RPMI8226 (cell line): ENCODE results near the gene GMCL2.

Experiments
- DNase-seq: peaks from one replicate; pipeline ENCODE4 v3.0.0-alpha.2; 2015

Gene GMCL2

GRCh38 chr5:178176791-178177190, 10.4 kb downstream of the GMCL2 start:
- DNase-seq, result no peak

DNA sequence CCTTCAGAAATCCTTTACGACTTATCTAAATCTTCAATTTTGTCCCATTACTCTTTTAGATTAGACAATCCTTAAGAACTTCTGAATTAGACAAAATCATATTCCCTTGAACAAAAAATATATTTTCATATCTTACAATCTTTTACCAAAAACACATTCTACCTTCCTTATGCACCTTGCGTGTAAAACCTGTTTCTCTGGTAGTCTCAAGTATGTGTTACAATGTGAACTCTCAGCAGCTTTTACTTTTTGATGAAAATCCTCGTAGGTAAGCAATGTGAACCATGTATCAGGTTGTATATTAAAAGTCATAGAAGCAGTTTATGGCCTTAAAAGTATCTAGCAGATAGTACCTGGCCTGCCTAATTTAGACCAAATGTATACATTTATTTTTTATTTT, 12.7 kb downstream of the GMCL2 start:
- DNase-seq, result no peak

GRCh38 chr5:178170455-178170854, 16.7 kb downstream of the GMCL2 start:
- no peak for DNase-seq

GRCh38 chr5:178165581-178165980, 21.6 kb downstream of the GMCL2 start:
- DNase-seq, result no peak

- DNase-seq, result peak; percentile 87
These were observed 23.1 kb downstream of the GMCL2 start for GRCh38 chr5:178163772-178164735.

- DNase-seq, result no peak
These were observed 24.7 kb downstream of the GMCL2 start for GRCh38 chr5:178162481-178162880.

DNA sequence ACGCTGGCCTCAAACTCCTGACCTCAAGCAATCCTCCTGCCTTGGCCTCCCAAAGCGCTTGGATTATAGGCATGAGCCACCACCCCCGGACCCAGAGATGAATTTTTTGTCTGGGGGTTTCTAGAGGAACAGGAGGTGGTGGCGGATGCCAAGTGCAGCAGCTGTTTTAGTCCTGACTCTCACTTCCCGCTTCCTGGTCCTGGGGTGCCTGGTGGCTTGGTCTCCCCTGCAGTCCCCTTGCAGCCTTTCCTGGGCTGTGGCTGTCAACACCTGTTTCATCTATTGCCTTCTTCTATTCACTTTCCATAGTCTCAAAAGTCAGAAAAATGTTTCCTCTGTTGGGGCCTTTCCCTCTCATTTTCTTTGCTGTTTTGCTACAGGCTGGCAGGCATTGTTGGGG, 27.0 kb downstream of the GMCL2 start:
- peak; percentile 42 for DNase-seq

DNA sequence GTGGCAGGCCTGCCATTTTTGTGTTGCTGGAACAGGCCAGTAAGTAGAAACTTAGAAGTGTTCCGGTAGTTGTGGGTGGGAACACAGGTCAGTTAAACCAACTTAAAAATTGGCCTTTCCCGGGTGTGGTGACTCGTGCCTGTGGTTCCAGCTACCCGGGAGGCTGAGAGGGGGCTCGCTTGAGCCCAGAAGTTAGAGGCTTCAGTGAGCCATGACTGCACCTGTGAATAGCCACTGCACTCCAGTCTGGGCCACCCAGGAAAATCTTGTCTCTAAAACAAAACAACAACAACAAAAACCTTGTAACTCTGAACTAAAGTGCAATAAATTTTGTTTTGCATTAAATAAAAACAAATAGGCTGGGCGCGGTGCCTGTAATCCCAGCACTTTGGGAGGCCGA, 32.1 kb downstream of the GMCL2 start:
- DNase-seq, result no peak

DNA sequence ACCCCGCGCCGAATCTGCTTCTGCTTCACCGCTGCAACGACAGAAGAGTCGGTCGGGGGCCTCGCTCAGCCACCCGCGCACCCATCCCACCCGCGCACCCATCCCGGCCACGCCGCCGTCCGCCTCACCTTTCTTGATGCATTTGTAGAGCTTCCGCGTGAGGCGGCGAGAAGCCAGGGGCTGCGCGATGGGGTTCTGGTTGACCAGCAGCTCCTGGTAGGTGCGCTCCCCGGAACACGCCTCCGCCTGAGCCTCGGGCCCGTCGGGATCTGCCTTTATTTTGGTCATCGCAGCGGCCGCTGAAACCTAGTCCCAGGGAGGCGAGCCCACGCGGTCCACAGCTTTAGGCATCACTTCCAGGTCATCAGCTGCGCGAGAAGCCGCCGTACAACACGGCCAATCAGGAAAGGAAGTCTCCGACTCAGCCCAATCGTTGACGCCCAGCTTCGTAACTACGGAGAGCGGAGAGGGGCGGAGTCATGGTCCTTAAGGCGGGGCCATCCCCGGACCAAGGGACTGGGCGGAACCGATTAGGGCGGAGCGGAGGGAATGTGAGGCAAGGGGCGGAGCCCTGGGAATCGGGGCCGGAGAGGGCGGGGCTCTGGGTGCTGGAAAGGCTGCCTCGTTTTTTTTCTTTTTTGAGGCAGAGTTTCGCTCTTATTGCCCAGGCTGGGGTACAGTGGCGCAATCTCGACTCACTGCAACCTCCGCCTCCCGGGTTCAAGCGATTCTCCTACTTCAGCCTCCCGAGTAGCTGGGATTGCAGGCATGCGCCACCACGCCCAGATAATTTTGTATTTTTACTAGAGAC, 33.4 kb downstream of the GMCL2 start, which contains the start of gene NHP2:
Gene NHP2, minus strand, starts transcription at position 356 of the 811 bp plus-strand sequence. Its CDS starts 68 bp downstream, at position 288.
- peak; percentile 99 for DNase-seq

DNA sequence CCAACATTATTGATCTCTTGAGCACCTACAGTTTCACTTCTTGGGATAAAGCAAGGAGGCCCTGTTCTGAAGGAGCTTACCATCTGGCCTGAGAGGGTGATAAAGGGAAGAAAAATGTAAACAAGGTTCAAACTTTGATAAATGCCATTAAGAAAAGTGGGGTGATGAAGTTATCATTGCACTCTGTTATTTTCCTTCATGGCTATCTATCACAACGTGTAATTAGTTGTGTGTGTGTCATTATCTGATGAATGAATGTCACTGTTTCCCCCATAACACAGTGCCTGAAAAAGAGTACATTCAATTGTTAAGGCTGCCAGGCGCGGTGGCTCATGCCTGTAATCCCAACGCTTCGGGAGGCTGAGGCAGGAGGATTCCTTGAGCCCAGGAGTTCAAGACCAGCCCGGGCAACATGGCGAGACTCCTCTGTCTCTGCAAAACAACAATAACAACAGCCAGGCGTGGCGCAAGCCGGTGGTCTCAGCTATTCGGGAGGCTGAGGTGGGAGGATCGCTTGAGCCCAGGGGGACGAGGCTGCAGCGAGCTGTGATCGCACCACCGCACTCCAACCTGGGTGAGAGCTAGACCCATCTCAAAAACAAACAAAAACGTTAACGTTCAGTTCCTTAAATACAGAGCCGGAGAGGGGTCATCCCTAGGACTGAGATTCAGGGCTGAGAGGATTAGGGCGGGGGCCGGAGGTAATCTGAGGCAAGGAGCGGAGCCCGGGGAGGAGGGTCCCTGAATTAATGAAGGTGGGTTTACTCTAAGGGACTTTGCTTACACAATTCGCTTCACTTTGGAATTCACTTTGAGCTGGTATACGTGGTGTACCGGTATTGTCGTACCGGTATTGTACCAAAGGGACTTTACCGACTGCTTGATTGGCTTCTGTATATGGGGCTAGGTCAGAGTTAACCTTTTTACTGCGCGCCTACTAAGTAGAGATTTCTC, 34.4 kb downstream of the GMCL2 start:
- DNase-seq, result no peak

GRCh38 chr5:178150977-178151734, 36.0 kb downstream of the GMCL2 start:
- no peak for DNase-seq

DNA sequence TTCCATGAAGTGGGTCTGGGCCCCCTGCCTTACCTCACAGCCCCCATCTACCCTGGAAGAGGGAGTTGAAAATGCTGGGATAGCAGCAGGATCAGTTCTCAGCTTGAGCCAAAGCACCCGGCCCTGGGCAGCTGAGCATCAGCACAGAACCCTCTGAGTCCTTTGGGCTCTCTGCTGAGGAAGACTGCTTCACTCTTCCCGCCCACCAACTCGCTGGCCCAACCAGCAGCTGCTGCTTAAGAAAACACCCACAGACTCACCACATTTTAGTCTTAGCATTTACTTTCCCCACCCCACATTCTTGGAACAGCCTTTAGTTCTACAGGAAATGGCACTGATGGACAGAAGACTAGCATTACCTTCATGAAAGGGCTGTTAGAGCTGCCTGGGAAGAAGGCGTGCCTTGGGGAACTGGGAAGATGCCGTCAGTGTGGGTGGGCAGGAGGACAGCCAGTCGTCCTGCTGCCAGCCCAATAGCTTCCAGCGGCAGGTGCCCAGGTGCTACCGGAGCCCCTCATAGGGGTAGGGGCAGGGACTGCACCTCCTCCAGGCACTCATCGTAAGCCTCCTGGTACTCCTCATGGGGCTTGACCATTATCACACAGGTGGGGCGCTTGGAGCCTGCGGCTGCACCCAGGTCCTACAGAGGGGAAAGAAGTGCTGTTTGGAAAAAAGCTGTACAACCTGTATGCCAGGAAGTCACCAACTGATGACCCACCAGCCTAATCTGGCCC, 37.8 kb downstream of the GMCL2 start:
- no peak for DNase-seq

- DNase-seq, result no peak
These were observed 39.8 kb downstream of the GMCL2 start for GRCh38 chr5:178147406-178147805.

GRCh38 chr5:178145965-178146820, 41.0 kb downstream of the GMCL2 start:
- peak; percentile 82 for DNase-seq

GRCh38 chr5:178143901-178144300, 43.3 kb downstream of the GMCL2 start:
- no peak for DNase-seq

DNA sequence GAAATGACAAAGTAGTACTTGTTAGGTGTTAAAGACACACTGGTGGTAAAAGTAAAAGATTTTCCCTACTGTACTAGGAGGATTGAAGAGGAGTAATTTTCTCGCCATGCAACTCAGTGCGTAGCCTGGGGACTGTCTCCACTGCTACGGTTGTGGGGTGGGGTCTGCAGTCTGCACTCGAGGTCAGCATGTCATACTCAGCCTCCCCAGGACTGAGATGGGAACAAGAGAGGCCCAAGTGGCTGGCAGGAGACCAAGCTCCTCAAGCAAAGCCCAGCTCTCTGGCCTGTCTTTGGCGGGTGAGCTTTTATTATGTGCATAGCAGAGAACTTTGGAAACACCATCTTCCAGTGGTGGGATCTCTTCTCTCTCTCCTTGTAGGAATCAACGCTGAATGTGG, 43.9 kb downstream of the GMCL2 start:
- DNase-seq, result no peak

GRCh38 chr5:178142642-178143041, 44.5 kb downstream of the GMCL2 start:
- DNase-seq, result no peak

DNA sequence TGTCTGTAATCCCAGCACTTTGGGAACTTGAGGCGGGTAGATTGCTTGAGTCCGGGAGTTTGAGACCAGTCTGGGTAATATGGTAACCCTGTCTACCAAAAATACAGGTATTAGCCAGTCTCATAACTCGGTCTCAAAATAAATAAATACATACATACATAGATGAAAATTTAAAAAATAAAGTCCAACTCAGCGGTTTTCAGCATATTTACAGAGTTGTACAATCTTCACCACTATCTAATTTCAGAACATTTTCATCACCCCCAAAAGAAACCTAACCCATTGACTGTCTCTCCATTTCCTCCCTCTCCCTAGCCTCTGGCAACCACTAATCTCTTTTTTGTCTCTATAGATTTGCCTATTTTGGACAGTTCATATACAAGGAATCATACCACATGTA, 45.6 kb downstream of the GMCL2 start:
- no peak for DNase-seq

DNA sequence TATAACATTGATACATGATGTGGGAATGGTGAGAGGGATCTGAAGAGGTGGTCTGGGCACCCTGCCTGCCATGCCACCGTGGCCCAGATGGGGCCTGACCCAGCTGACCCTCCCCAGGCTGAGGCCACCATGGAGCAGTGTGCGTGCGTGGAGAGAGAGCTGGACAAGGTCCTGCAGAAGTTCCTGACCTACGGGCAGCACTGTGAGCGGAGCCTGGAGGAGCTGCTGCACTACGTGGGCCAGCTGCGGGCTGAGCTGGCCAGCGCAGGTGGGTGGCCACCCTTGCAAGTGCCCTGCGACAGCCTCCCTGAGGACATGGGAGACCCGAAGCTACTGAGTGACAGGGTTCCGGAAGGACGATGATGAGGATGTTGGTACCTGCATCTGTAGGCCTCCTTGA, 49.2 kb downstream of the GMCL2 start:
- no peak for DNase-seq

GRCh38 chr5:178136990-178137389, 50.2 kb downstream of the GMCL2 start:
- DNase-seq, result no peak
